Neural cell (in vitro differentiated cells): ENCODE measurements around the gene CES1. TPM values are rescaled to one million over a fixed set of nuclear protein-coding genes. Genes with fewer than 3 reads are reported as not detected.

Experiments
- H2AFZ ChIP-seq: fragments of 200-600, 300-800 bp; sonication (generic), shearing (Covaris generic); 2 replicates; pipeline ENCODE4 v1.6.0; 2014; ENCODE audit warnings: low read depth, mild to moderate bottlenecking, antibody characterized with exemption, low read length, moderate library complexity
- H3F3A ChIP-seq: fragments of 200-600 bp; shearing (Covaris generic); 2 replicates; pipeline ENCODE4 v1.6.1; 2016; ENCODE audit warnings: mild to moderate bottlenecking, moderate library complexity, mixed read lengths, antibody characterized with exemption, low read length; ENCODE audit not compliant: insufficient read depth, poor library complexity, severe bottlenecking
- H3K27ac ChIP-seq: fragments of 200-600, 300-800 bp; sonication (generic), shearing (Covaris generic); 2 replicates; pipeline ENCODE4 v1.5.1; 2014; ENCODE audit warnings: mild to moderate bottlenecking, low read length, moderate library complexity
- H3K27me3 ChIP-seq: fragments of 300-800, 200-600 bp; sonication (generic), shearing (Covaris generic); 2 replicates; pipeline ENCODE4 v1.6.0; 2014; ENCODE audit warnings: mild to moderate bottlenecking, low read depth, low read length, moderate library complexity; ENCODE audit not compliant: insufficient read depth
- H3K36me3 ChIP-seq: fragments of 300-800, 200-600 bp; sonication (generic), shearing (Covaris generic); 2 replicates; pipeline ENCODE4 v1.5.1; 2014; ENCODE audit warnings: mild to moderate bottlenecking, antibody characterized with exemption, low read length, moderate library complexity; ENCODE audit not compliant: insufficient read depth
- H3K4me2 ChIP-seq: fragments of 300-800, 200-600 bp; sonication (generic), shearing (Covaris generic); 2 replicates; pipeline ENCODE4 v1.6.0; 2014; ENCODE audit warnings: mild to moderate bottlenecking, low read length
- H3K4me3 ChIP-seq: fragments of 300-800, 200-600 bp; sonication (generic), shearing (Covaris generic); 2 replicates; pipeline ENCODE4 v1.5.1; 2014; ENCODE audit warnings: mild to moderate bottlenecking, low read length, moderate library complexity
- H3K79me2 ChIP-seq: fragments of 200-600 bp; shearing (Covaris generic); replicated peaks from 2 replicates; pipeline ENCODE4 v1.6.0; 2014; ENCODE audit warnings: mild to moderate bottlenecking, low read length, moderate library complexity; ENCODE audit not compliant: insufficient read depth
- H3K9ac ChIP-seq: fragments of 300-800, 200-600 bp; sonication (generic), shearing (Covaris generic); 2 replicates; pipeline ENCODE4 v1.6.1; 2016; ENCODE audit warnings: mild to moderate bottlenecking, low read length, mixed read lengths
- H3K9me2 ChIP-seq: fragments of 200-600 bp; shearing (Covaris generic); 2 replicates; pipeline ENCODE4 v1.6.1; 2016; ENCODE audit warnings: mild to moderate bottlenecking, low read length, mixed read lengths; ENCODE audit not compliant: insufficient read depth
- H3K9me3 ChIP-seq: fragments of 200-600, 300-800 bp; sonication (generic), shearing (Covaris generic); 2 replicates; pipeline ENCODE4 v1.6.1; 2016; ENCODE audit warnings: mild to moderate bottlenecking, mixed run types, low read length, moderate library complexity, mixed read lengths
- H4K20me1 ChIP-seq: fragments of 200-600 bp; shearing (Covaris generic); 2 replicates; pipeline ENCODE4 v1.6.1; 2016; ENCODE audit warnings: mild to moderate bottlenecking, mixed run types; ENCODE audit not compliant: insufficient read depth
- EP300 ChIP-seq: fragments of 450-650 bp; conservative IDR thresholded peaks from 2 replicates; pipeline ENCODE4 v1.6.1; 2014; ENCODE audit warnings: antibody characterized with exemption, mild to moderate bottlenecking, moderate library complexity; ENCODE audit not compliant: poor library complexity, severe bottlenecking
- EZH2 ChIP-seq: fragments of 200-600, 300-800 bp; shearing (Covaris generic), sonication (generic); IDR thresholded peaks from 2 replicates; pipeline ENCODE4 v1.6.1; 2014; ENCODE audit warnings: antibody characterized with exemption, low read length, borderline replicate concordance, mild to moderate bottlenecking; ENCODE audit not compliant: insufficient read depth, poor library complexity, severe bottlenecking
- MXI1 ChIP-seq: fragments of 450-650 bp; conservative IDR thresholded peaks from 2 replicates; pipeline ENCODE4 v1.6.1; 2014; ENCODE audit warnings: antibody characterized with exemption, mild to moderate bottlenecking; ENCODE audit not compliant: poor library complexity, severe bottlenecking
- POLR2AphosphoS5 ChIP-seq: IDR thresholded peaks from 2 replicates; pipeline ENCODE4 v1.6.1; 2012
- RAD21 ChIP-seq: fragments of 450-650 bp; conservative IDR thresholded peaks from 2 replicates; pipeline ENCODE4 v1.6.1; 2014; ENCODE audit warnings: antibody characterized with exemption, mild to moderate bottlenecking, moderate library complexity
- SMC3 ChIP-seq: fragments of 450-650 bp; conservative IDR thresholded peaks from 2 replicates; pipeline ENCODE4 v1.6.1; 2014; ENCODE audit warnings: antibody characterized with exemption, mild to moderate bottlenecking, moderate library complexity; ENCODE audit not compliant: poor library complexity
- TAF1 ChIP-seq: IDR thresholded peaks from 2 replicates; pipeline ENCODE4 v1.6.1; 2012; ENCODE audit warnings: low read depth
- polyA plus RNA-seq: library from polyadenylated mRNA; depleted of rRNA; stranded (reverse); fragments of >200 nt; gene quantifications from 2 replicates; pipeline ENCODE4 v1.2.3, GENCODE V29; 2014
- TF ChIP-seq, protein P1 (sequence below): IDR thresholded peaks from 2 replicates; pipeline ENCODE4 v1.6.1; 2012; ENCODE audit warnings: borderline replicate concordance
- TF ChIP-seq, protein P2 (sequence below): fragments of 450-650 bp; IDR thresholded peaks from 2 replicates; pipeline ENCODE4 v1.5.1; 2014; ENCODE audit warnings: antibody characterized with exemption, mild to moderate bottlenecking, moderate library complexity; ENCODE audit not compliant: poor library complexity, severe bottlenecking

CES1 gene
- polyA plus RNA-seq, 1 donor from 2014 or later = not detected

DNA sequence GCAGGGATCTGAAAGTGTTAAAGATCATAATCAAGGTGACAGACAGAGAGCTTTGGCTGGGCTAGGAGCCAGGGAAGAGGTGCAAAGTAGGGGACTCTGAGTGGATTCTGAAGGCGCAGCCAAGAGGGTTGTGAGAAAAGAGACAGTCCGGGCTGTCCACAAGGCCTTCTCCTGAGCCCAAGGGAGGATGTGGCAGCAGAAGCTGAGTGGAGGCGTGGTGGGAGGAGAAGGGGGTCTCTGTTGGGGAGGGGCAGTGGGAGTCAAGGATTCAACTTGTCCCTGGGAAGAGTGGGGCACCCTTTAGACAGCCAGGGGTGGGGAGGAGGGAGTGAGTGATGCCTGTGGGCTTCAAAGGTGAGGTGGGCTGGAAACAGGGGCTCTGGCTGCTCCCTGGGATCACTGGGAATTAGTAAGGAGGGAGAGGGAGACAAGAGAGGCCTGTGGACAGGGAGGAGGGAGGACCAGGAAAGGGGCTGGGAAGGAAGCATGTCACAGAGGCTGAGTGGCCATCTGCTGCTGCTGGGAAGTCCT is 10.6 kb downstream of the CES1 start:
- Histone ChIP-seq H3K4me3 (no peak overlapping the region), H3K9me3 (no peaks in the 10 kb centered on the region), H2AFZ (no peak overlapping the region), H3K79me2 (no peaks in the 10 kb centered on the region), H3F3A (no peaks in the 10 kb centered on the region), H3K9me2 (no peaks in the 10 kb centered on the region), H3K27me3 (no peaks in the 10 kb centered on the region), H3K36me3 (no peaks in the 10 kb centered on the region), H4K20me1 (no peaks in the 10 kb centered on the region), H3K27ac (no peak overlapping the region), H3K9ac (no peak overlapping the region), H3K4me2 (no peak overlapping the region)
- TF ChIP-seq TAF1 = no peak
- TF ChIP-seq, protein P1, sequence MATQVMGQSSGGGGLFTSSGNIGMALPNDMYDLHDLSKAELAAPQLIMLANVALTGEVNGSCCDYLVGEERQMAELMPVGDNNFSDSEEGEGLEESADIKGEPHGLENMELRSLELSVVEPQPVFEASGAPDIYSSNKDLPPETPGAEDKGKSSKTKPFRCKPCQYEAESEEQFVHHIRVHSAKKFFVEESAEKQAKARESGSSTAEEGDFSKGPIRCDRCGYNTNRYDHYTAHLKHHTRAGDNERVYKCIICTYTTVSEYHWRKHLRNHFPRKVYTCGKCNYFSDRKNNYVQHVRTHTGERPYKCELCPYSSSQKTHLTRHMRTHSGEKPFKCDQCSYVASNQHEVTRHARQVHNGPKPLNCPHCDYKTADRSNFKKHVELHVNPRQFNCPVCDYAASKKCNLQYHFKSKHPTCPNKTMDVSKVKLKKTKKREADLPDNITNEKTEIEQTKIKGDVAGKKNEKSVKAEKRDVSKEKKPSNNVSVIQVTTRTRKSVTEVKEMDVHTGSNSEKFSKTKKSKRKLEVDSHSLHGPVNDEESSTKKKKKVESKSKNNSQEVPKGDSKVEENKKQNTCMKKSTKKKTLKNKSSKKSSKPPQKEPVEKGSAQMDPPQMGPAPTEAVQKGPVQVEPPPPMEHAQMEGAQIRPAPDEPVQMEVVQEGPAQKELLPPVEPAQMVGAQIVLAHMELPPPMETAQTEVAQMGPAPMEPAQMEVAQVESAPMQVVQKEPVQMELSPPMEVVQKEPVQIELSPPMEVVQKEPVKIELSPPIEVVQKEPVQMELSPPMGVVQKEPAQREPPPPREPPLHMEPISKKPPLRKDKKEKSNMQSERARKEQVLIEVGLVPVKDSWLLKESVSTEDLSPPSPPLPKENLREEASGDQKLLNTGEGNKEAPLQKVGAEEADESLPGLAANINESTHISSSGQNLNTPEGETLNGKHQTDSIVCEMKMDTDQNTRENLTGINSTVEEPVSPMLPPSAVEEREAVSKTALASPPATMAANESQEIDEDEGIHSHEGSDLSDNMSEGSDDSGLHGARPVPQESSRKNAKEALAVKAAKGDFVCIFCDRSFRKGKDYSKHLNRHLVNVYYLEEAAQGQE = no peak
- no peak for TF ChIP-seq EP300
- no peak for TF ChIP-seq SMC3
- no peak for TF ChIP-seq POLR2AphosphoS5
- TF ChIP-seq EZH2 = no peak
- TF ChIP-seq, protein P2, sequence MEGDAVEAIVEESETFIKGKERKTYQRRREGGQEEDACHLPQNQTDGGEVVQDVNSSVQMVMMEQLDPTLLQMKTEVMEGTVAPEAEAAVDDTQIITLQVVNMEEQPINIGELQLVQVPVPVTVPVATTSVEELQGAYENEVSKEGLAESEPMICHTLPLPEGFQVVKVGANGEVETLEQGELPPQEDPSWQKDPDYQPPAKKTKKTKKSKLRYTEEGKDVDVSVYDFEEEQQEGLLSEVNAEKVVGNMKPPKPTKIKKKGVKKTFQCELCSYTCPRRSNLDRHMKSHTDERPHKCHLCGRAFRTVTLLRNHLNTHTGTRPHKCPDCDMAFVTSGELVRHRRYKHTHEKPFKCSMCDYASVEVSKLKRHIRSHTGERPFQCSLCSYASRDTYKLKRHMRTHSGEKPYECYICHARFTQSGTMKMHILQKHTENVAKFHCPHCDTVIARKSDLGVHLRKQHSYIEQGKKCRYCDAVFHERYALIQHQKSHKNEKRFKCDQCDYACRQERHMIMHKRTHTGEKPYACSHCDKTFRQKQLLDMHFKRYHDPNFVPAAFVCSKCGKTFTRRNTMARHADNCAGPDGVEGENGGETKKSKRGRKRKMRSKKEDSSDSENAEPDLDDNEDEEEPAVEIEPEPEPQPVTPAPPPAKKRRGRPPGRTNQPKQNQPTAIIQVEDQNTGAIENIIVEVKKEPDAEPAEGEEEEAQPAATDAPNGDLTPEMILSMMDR = no peak
- TF ChIP-seq RAD21 = no peak
- TF ChIP-seq MXI1 = no peak

DNA sequence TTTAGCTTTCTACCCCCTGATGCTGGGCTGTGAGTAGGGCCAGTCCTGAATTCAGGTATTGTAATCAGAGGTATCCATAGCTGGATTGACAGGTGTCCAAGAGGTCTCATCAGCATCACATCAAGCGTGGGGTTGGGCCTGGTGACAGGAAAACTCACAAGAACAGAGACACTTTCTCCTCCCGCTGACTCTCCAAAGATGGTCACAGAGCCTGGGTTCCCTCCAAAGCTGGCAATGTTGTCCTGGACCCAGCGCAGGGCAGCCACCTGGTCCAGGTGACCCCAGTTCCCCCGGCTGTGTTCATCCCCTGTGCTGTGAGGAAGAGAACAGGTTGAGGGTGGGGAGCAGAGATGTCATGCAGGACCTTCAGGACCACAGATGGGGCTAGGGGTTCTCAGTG is 11.7 kb downstream of the CES1 start:
- Histone ChIP-seq H3K9ac (no peak overlapping the region), H3K4me3 (no peak overlapping the region), H3K27ac (no peak overlapping the region), H3F3A (no peaks in the 10 kb centered on the region), H4K20me1 (no peaks in the 10 kb centered on the region), H3K27me3 (no peaks in the 10 kb centered on the region), H3K79me2 (no peaks in the 10 kb centered on the region), H3K4me2 (no peak overlapping the region), H2AFZ (no peak overlapping the region), H3K36me3 (no peaks in the 10 kb centered on the region), H3K9me2 (no peaks in the 10 kb centered on the region), H3K9me3 (no peaks in the 10 kb centered on the region)
- TF ChIP-seq, protein P2 = no peak
- TF ChIP-seq SMC3 = no peak
- TF ChIP-seq EZH2 = no peak
- no peak for TF ChIP-seq RAD21
- no peak for TF ChIP-seq TAF1
- TF ChIP-seq, protein P1 = no peak
- no peak for TF ChIP-seq EP300
- no peak for TF ChIP-seq POLR2AphosphoS5
- no peak for TF ChIP-seq MXI1
